ENCODE data around the gene POLRMT.
"Not testable (repeated sequence)": the region's sequence is repeated elsewhere in the genome, so short reads cannot be mapped to it uniquely, and the experiment has no call there.

Gene POLRMT

DNA sequence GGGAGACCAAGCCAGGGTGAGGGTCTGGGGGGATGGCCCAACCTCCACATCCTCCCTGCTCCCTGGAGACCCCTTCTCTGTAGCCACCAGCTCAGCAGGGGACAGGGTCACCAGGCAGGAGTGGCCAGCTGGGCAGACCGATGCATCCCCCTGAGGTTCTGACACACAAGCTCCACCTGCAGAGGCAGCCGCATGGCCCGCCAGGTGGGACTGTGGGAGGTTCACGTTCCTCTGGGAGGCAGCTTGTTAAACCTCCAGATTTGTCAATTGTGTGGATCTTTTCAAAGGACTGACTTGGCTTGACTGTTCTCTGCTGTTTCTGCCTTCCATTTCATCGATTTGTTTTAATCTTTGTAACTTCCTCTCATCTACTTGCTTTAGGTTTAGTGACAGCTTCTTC lies 8.1 kb downstream of the POLRMT start:
- H3K27ac ChIP-seq, result no peak overlapping the region
- no peak for TF ChIP-seq CTCF (conservative IDR thresholded peaks at IDR 0.05)

DNA sequence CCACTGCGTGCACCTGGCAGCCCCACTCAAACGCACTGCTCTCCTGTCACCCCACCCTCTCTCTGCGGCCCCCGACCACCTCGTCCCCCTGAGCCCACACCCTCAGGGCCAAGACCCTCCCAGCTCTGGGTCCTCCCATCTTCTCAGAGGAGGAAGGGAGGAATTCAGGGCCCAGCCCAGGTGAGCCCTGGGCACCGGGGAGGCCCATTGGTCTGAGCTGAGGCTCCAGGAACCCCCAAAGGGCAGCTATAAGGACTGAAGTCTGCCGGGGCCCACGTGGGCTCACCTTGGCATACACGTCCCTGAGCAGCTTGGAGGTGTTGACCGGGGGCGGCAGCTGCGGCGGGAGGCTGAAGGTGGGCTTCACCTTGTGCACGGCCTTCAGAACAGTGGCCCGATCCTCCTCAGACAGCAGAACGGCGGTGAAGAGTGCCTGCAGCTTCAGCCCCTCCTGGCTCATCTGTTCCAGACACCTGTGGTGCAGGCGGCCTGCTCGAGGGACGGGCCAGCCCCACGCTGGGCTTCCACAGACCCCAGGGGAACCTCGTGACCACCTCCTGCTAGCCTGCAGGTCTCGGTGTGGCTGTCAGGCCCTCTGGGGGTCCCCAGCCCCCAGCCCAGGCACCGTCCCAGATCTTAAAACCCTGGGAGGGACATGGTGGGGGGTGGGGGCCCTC lies 8.8 kb downstream of the POLRMT start:
- no peak for TF ChIP-seq CTCF (conservative IDR thresholded peaks at IDR 0.05)
- no peak overlapping the region for H3K27ac ChIP-seq

DNA sequence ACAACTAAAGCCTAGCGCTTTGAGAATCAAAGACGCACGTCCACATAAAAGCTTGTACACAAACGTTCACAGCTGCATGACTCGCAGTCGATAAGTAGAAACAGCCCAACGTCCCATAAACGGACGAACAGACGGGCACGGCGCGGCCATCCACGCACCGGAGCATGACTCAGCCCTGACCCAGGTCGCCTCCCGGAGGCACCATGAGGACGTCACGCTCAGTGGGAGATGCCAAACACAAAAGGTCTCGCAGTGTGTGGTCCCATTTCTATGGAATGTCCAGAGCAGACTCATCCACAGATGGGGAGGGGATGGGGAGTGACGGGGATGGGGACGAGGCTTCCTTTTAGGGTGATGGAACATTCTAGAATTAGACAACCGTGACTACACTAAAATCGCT lies 9.4 kb downstream of the POLRMT start:
- 0 out of 2 replicates have a peak, but pooled peaks have one; percentile 12 for TF ChIP-seq CTCF (conservative IDR thresholded peaks at IDR 0.05)
- no peak overlapping the region for H3K27ac ChIP-seq

DNA sequence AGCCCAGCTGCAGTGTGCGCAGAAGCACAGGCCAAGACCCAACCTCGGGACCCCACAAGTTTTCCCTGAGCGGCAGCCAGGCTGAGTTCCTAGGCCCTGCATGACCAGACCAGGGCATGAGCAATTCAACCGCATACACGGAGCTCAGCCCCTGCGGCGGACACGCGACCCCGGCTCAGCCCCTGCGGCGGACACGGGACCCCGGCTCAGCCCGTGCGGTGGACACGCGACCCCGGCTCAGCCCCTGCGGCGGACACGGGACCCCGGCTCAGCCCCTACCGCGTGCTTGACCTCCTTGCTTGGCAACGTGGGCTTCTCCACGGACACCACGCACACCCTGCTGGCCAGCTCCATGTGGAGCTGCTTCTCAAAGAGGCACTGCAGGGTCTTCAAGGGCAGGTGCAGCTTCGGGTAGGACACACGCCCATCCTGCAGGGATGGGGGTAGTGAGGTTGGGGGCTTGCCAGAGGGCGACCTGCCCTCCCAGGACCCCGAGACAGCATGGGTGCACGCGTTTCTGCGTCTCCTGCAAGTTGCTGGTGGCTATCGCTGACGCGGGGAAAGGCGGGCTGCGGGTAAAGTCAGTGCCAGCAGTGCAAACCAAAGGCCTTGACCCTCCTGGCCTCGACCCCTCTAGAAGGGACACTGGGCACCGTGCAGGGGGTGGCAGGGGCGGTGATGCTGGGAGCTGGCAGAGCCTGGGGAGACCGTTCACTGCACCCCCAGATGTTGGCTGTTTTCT lies 10.0 kb downstream of the POLRMT start:
- no peak overlapping the region for H3K27ac ChIP-seq
- TF ChIP-seq CTCF (conservative IDR thresholded peaks at IDR 0.05), result no peak

- H3K27ac ChIP-seq, result no peak overlapping the region
- no peak for TF ChIP-seq CTCF (conservative IDR thresholded peaks at IDR 0.05)
Measured at GRCh38 chr19:622666-623065, 10.7 kb downstream of the POLRMT start.

GRCh38 chr19:621819-622218 lies 11.5 kb downstream of the POLRMT start:
- no peak overlapping the region for H3K27ac ChIP-seq
- TF ChIP-seq CTCF (conservative IDR thresholded peaks at IDR 0.05), result no peak

DNA sequence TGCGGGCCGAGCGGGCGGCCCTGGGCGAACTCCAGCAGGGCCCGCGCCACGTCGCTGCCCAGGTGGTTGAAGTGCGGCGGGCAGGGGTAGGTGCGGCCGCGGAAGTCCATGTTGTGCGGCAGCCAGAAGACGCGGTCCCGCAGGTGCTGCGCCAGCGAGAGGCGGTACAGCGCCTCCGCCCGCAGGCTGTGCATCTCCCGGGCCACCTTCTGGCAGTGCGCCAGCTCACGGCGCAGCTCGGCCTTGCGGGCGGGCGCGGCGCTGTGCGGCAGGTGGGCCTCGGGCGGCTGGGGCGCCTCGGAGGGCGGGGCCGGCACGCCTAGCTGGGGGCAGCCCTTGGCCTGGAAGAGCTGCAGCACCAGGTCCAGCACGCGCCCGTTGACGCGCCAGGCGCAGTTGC lies 12.1 kb downstream of the POLRMT start:
- H3K27ac ChIP-seq, result not testable (repeated sequence)
